Right ventricle myocardium inferior (tissue), 1 donor: ENCODE measurements around the gene SPDYE3. TPM values are rescaled to one million over a fixed set of nuclear protein-coding genes. Genes with fewer than 3 reads are reported as not detected.
"Not testable (repeated sequence)": the region's sequence is repeated elsewhere in the genome, so short reads cannot be mapped to it uniquely, and the experiment has no call there.

Experiments
- ATAC-seq: fragments of 200-7000 bp; cut with Tn5 transposase; one replicate; pipeline ENCODE4 v1.9.1; 2020; ENCODE audit warnings: mild to moderate bottlenecking, moderate library complexity
- DNase-seq: peaks from one replicate; pipeline ENCODE4 v3.0.0; 2021; ENCODE audit errors: missing footprints
- intact Hi-C: fragments of 100-400 bp; cut with DNase I; formaldehyde crosslinking; loops from one replicate; pipeline ENCODE4 v1.11.0; 2022
- total RNA-seq: library from RNA; stranded (reverse); fragmentation: NEBNext Ultra II Directional; extraction: Animal tissue kit (Norgen Biotek cat#: 25700); gene quantifications from one replicate; pipeline ENCODE4 v1.2.1, GENCODE V29; 2021
- donor health status: DM: no; HTN: yes; CAD: no; lungs with severe emphysema.

Gene SPDYE3
- total RNA-seq, 1 donor from 2014 or later = not detected

DNA sequence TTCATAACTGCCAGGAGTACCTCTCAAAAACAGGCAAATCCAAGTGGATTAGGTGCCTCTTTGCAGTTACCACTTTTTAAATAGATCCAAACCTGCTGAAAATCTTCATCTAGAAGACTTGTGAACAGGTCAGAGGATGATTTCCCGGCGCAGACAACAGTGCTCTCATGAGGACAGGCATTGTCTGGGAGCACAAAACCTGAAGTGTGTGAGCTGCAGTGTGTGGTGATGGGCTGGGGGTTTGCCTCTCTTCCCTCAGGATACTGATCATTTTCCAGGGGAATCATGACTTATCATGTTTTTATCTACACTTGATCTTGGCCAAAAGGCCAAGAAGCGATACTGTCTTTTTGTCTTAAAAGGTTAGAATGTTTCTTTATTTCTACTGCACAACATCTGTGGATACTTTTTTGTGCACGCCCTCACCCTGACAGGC is 36.6 kb downstream of the SPDYE3 start:
- ATAC-seq, DNase-seq: not testable (repeated sequence)
- intact Hi-C loops = loop anchor here (10.0 kb wide), 2 partner anchors 129 to 199 kb away; partner anchors contain the start of genes LAMTOR4 and PVRIG

DNA sequence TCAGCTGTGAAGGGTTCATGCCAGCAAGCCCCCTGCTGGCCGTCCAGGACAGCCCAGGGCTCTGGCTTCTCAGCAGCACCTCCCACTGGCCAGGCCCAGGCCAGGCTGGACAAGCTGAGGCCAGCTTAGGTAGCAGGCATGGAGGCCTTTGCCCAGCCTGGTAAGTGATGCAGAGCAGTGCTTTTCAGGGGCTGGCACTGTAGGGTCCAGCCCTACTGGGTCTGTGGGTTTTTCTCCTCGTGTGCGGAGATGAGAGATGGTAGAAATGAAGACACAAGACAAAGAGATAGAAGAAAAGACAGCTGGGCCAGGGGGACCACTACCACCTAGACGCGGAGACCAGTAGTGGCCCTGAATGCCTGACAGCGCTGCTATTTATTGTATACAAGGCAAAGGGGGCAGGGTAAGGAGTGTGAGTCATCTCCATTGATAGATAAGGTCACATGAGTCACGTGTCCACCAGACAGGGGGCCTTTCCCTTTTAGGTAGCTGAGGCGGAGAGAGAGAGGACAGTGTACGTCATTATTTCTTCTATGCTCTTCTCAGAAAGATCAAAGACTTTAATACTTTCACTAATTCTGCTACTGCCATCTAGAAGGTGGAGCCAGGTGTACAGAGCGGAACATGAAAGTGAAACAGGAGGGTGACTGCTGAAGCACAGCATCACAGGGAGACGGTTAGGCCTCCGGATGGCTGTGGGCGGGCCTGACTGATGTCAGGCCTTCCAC is 37.2 kb downstream of the SPDYE3 start:
- ATAC-seq = peak; percentile 77
- intact Hi-C loops = loop anchor here (10.0 kb wide), 2 partner anchors 130 to 200 kb away; partner anchors contain the start of genes LAMTOR4 and PVRIG
- not testable (repeated sequence) for DNase-seq

DNA sequence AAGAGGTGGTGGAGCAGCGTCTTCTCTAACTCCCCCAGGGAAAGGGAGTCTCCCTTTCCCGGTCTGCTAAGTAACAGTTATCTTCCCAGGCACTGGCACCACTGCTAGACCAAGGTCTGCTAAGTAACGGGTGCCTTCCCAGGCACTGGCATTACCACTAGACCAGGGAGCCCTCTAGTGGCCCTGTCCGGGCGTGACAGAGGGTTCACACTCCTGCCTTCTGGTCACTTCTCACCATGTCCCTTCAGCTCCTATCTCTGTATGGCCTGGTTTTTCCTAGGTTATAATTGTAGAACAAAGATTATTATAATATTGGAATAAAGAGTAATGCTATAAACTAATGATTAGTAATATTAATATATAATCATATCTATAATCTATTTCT is 37.8 kb downstream of the SPDYE3 start:
- intact Hi-C loops = loop anchor here (10.0 kb wide), 2 partner anchors 130 to 200 kb away; partner anchors contain the start of genes LAMTOR4 and PVRIG
- DNase-seq = peak; percentile 90
- not testable (repeated sequence) for ATAC-seq

DNA sequence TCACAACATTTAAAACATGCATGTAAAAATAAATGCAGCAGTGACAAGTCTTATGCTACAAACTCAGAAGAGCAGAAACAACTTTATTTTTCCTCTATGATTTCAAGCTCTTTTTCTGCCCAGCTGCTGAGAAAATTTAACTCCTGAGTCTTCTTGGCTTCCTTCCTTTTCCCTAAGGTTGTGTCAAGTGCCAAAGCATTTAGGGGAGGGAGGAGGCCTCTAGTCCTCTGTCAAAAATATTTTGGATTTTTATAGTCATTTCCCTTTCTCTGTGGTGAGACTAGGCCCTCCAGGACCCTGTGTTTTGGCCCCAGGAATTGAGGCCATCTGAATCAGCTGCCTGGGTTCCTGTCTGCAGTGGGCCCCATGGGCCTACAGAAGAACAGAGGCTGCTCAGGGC is 39.4 kb downstream of the SPDYE3 start:
- intact Hi-C loops = loop anchor here (10.0 kb wide), 2 partner anchors 132 to 202 kb away; partner anchors contain the start of genes LAMTOR4 and PVRIG
- ATAC-seq (no peak), DNase-seq (no peak)

DNA sequence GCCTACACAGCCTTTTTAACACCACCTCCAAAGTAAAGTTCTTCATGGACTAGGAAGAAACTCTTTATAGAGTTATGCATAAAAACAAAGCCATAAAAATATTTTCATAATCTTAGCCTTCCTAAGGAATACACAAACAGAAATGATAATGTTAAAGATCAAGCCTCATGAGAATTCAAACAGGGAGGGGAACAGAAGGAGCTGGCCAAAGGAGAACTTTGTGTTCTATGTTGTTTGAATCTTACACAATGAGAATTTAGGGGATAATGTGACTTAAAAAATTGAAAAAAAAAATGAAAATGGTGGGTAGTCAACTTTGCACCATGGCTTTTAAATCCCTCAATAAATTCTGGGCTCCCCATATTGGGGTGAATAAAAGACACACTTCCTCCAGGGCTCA is 41.3 kb downstream of the SPDYE3 start:
- DNase-seq (no peak), ATAC-seq (no peak)
- intact Hi-C loops = loop anchor here (10.0 kb wide), 2 partner anchors 134 to 204 kb away; partner anchors contain the start of genes LAMTOR4 and PVRIG

DNA sequence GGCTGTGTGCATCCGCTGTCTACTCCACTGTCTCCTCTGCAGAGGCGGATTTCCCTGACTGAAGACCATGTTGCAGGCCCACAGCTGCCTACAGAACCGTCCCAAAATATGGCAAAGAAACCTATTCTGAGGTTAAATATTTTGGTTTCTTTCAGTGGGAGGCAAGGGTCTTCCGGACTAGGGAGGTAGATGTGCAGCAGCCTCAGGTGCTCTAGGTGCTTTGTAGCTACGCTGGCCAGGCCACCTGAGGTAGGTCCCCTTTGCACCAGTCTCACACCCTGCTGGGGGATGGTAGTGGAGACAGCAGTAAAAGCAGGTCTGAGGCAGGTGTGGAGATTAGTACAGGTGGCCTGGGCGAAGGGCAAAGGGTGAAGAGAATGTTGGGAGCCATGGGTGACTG is 42.3 kb downstream of the SPDYE3 start:
- intact Hi-C loops = loop anchor here (10.0 kb wide), 2 partner anchors 135 to 205 kb away; partner anchors contain the start of genes LAMTOR4 and PVRIG
- no peak for DNase-seq
- ATAC-seq = no peak

DNA sequence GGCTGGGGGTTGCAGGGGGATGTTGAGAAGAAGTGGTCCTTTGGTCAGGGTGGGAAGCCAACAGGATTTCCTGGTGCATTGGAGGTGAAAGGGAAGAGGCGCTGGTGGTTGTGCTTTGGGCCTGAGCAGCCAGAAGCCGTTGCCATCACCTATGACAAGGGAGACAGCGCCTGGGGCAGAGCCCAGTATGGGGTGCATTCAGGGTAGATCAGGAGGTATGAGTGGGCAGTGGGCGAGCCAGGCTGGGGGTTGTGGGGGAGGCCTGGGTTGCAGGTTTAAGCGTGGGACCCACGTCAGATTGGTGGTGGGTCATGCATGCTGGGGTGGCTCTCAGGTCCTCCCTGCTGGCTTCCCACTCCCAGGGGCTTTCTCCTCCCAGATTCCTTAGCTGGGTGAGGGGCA is 44.2 kb downstream of the SPDYE3 start:
- peak; percentile 11 for DNase-seq
- intact Hi-C loops = no loop called here
- ATAC-seq = no peak

GRCh38 chr7:100352230-100352781 is 44.8 kb downstream of the SPDYE3 start:
- DNase-seq = peak; percentile 20
- ATAC-seq, intact Hi-C loops: not testable (repeated sequence)

DNA sequence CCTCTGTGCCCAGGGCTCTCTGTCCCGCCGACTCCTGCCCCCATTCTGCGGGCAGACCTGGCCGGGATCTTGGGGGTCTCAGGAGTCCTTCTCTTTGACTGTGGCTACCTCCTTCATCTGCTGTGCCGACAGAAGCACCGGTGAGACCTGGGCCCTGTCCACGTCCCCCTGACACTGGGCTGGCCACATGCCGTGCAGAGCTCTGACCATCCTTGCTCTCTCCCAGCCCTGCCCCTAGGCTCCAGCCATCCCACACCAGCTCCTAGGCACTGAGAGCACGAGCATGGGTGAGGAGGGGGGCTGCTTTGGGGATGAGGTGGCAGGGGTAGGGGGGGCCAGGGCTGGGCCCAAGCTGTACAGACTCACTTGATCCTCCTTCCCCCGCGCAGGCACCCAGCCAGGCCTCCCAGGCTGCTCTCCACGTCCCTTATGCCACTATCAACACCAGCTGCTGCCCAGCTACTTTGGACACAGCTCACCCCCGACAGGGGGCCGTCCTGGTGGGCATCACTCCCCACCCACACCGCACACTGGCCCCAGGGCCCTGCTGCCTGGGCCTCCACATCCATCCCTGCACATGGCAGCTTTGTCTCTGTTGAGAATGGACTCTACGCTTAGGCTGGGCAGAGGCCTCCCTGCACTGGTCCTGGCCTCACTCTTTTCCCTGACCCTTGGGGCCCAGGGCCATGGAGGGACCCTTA is 45.6 kb downstream of the SPDYE3 start:
- intact Hi-C loops = no loop called here
- no peak for ATAC-seq

DNA sequence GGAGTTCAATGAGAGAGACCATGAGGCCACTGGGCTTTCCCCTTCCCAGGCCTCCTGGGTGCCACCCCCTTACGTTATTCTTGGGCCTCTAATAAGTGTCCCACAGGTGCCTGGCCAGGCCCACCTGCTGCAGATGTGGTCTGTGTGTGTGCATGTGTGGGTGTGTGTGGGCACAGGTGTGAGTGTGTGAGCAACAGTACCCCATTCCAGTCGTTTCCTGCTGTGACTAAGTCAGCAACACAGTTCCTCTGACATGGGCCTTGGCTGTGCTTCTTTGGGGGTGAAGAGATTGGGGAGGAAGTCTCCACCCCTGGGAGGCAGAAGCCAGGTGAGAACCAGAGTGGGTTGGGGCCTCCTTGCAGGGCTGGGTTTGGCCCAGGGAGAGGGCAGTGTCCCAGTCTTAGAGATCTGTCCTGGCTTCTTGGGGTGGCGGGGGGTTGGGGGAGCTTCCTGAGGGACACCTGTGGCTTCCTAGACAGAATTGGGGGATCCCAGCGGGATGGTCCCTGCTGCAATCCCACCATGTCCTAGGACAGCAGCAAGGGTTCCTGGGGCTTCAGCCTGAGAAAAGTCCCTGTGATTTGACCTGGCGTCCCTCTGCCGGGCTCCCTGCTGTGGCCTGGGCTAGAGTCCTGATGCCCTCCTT is 46.3 kb downstream of the SPDYE3 start:
- intact Hi-C loops = no loop called here
- ATAC-seq (no peak), DNase-seq (peak; percentile 26)

More for the DNA sequence above, 45.6 kb downstream of the SPDYE3 start:
- DNase-seq = peak; percentile 42

DNA sequence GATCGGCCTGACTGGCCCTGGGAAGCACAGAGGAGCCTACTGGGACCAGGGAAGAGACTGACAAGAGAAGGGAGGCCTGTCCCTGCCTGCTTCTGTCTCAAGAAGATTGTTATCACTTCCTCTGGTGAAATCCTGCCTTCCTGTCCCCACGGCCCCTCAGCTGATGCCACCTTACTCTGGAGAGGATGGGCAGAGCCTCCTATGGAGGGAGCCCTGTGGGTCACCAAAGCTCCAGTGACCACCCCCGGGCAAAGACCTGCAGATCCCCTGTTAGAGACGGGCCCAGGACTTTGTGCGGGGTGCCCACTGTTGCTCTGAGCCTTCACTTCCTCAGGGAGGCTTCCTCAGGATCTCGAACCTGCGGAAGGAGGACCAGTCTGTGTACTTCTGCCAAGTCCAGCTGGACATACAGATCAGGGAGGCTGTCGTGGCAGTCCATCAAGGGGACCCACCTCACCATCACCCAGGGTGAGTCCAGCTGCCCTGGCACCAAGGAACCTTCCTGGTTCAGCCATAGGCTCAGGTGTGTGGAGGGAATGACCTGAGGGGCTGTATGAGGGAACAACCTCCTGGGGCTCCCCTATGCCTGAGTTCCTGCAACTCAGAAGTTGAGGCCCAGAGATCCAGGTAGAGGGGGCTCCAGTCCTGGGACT is 49.0 kb downstream of the SPDYE3 start:
- DNase-seq = no peak
- intact Hi-C loops = no loop called here
- ATAC-seq = no peak

DNA sequence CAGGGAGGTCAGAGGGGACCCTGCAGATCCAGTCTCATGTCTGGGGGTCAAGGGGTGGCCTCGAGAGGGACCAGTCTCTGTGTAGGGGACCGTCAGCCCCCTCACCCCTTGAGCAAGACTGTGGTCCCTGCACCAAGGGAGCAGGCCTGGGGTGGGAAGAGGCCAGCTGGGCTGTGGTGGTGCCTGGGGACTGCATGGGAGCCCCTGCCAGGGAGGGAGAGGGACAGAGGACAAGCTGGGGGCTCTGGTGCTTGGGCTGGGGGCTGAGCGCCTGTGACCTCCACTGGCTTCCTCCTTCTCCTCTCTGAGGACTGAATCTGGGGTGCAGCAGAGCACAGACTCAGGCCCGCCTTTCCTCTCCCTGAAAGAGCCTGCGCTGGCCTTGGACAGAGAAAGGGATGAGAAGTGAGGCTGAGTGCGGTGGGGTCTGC is 49.6 kb downstream of the SPDYE3 start:
- DNase-seq (peak; percentile 52), ATAC-seq (no peak)
- intact Hi-C loops = no loop called here

DNA sequence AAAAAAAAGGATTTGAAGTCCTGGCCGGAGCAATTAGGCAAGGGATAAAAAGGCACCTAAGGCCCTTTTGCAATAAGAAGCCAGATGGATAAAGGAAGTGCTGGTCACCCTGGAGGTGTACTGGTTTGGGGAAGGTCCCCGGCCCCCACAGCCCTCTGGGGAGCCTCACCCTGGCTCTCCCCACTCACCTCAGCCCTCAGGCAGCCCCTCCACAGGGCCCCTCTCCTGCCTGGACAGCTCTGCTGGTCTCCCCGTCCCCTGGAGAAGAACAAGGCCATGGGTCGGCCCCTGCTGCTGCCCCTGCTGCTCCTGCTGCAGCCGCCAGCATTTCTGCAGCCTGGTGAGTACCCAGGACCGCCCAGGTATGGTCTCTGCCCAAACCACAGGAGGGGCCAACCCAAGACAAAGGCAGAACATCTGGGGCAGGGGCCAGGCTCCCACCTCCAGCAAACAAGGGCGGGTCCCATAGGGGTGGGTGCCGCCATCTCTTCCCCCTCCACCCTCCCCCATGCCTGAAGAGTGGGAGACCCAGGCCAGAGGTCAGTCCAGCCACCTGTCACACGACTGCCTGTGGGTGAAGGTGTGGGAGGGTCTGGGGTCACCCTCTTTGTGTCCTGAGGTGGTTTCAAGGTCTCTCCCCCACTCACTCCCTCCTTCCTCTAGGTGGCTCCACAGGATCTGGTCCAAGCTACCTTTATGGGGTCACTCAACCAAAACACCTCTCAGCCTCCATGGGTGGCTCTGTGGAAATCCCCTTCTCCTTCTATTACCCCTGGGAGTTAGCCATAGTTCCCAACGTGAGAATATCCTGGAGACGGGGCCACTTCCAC is 50.7 kb downstream of the SPDYE3 start, which contains the start of gene PILRB:
Gene PILRB, plus strand, starts transcription at position 91 of the 830 bp plus-strand sequence. Its CDS starts 186 bp downstream, at position 277.
- intact Hi-C loops = no loop called here
- DNase-seq (peak; percentile 37), ATAC-seq (no peak)

DNA sequence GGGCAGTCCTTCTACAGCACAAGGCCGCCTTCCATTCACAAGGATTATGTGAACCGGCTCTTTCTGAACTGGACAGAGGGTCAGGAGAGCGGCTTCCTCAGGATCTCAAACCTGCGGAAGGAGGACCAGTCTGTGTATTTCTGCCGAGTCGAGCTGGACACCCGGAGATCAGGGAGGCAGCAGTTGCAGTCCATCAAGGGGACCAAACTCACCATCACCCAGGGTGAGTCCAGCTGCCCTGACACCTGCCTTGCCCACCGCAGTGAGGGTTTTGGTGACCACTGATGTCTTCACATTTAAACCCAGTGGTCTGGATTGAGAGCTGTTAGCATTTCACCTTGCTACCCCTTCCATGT is 51.3 kb downstream of the SPDYE3 start:
- ATAC-seq (no peak), DNase-seq (peak; percentile 44)
- intact Hi-C loops = no loop called here

DNA sequence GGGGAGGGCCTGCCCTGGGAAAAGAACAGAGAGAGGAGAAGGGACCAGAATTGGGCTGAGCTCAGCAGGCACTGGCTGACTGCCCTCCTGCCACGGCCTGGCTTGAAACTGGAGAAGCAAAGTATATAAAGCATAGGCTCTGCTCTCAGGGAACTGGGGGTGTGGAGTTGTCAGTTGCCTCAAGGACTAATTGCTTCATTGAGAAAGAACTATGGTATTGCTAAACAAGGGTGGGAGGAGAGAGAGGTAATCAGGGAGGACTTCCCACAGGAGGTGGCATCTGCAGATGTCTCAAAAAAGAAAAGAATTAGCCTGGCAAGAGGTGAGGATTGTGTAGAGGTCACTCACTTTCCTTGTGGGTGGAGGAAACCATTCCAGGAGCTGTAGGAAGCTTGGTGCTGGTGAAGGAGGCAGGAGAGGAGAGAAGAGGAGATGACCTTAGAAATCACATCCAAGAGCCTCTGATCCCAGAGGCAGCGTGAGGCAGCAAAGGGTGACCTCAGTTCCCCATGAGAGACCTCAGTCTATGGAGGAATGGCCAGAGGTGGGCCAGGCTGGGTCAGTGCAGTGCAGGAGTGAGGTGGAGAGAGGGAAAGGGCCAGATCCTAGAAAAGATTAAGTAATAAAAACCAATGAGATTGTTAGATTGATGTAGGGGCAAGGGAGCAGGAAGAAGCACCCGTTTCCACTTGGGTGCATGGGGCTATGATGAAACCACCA is 52.8 kb downstream of the SPDYE3 start:
- ATAC-seq = no peak

DNA sequence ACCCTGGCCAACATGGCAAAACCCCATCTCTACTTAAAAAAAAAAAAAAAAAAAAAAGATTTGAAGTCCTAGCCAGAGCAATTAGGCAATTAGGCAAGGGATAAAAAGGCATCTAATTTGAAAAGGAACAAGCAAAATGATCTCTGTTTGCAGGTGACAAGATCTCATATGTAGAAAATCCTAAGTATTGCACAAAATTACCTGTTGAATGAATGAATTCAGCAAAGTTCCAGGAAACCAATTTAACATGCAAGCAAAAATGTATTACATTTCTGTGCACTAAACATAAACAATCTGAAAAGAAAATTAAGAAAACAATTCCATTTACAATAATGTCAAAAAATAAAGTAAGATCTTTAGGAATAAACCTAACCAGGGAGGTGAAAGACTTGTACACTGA is 55.6 kb downstream of the SPDYE3 start:
- no peak for ATAC-seq
- intact Hi-C loops = no loop called here
- no peak for DNase-seq

More for the DNA sequence above, 52.8 kb downstream of the SPDYE3 start:
- intact Hi-C loops = no loop called here
- DNase-seq = no peak

GRCh38 chr7:100363797-100364196 is 56.3 kb downstream of the SPDYE3 start:
- intact Hi-C loops, DNase-seq, ATAC-seq: not testable (repeated sequence)
